Smooth muscle cell (in vitro differentiated cells): ENCODE results near the gene PHLDB3. TPM values are rescaled to one million over a fixed set of nuclear protein-coding genes. Genes with fewer than 3 reads are reported as not detected.
A peak's percentile ranks its signal among the peaks of the same experiment; 100 is the strongest.

Experiments
- DNase-seq: peaks from one replicate; lab custom pipeline; 2025; ENCODE audit not compliant: unreplicated experiment; lab: John Stamatoyannopoulos, UW
- H2AFZ ChIP-seq: fragments of 200-600 bp; sonication (generic); 2 replicates; pipeline ENCODE4 v1.6.0; 2016; ENCODE audit warnings: antibody characterized with exemption, low read depth, mild to moderate bottlenecking
- H3F3A ChIP-seq: fragments of 200-600 bp; sonication (generic); 2 replicates; pipeline ENCODE4 v1.6.0; 2017; ENCODE audit warnings: antibody characterized with exemption, low read depth
- H3K27ac ChIP-seq: fragments of 200-600 bp; sonication (generic); 2 replicates; pipeline ENCODE4 v1.5.1; 2016; ENCODE audit warnings: low read depth, mild to moderate bottlenecking
- H3K27me3 ChIP-seq: fragments of 200-600 bp; sonication (generic); 2 replicates; pipeline ENCODE4 v1.6.1; 2016; ENCODE audit warnings: low read depth, mild to moderate bottlenecking
- H3K36me3 ChIP-seq: fragments of 200-600 bp; sonication (generic); 2 replicates; pipeline ENCODE4 v1.5.1; 2016; ENCODE audit warnings: low read depth
- H3K4me1 ChIP-seq: fragments of 200-600 bp; sonication (generic); 2 replicates; pipeline ENCODE4 v1.5.1; 2016; ENCODE audit warnings: low read depth
- H3K4me2 ChIP-seq: fragments of 200-600 bp; sonication (generic); 2 replicates; pipeline ENCODE4 v1.6.0; 2016; ENCODE audit warnings: mild to moderate bottlenecking
- H3K4me3 ChIP-seq: fragments of 200-600 bp; sonication (generic); 2 replicates; pipeline ENCODE4 v1.5.1; 2016; ENCODE audit warnings: mild to moderate bottlenecking
- H3K79me2 ChIP-seq: fragments of 200-600 bp; sonication (generic); 2 replicates; pipeline ENCODE4 v1.6.0; 2016; ENCODE audit warnings: low read depth, mild to moderate bottlenecking
- H3K9ac ChIP-seq: fragments of 200-600 bp; sonication (generic); 2 replicates; pipeline ENCODE4 v1.6.0; 2016; ENCODE audit warnings: low read depth
- H3K9me3 ChIP-seq: fragments of 200-600 bp; sonication (generic); replicated peaks from 2 replicates; pipeline ENCODE4 v1.5.1; 2016; ENCODE audit warnings: low read depth
- H4K20me1 ChIP-seq: fragments of 200-600 bp; sonication (generic); 2 replicates; pipeline ENCODE4 v1.6.0; 2016; ENCODE audit warnings: low read depth
- WGBS: methylation state at CpG from one replicate; pipeline ENCODE4 v1.1.7; 2016; ENCODE audit warnings: low lambda C conversion rate; 5-methylcytosine and 5-hydroxymethylcytosine counted together
- polyA plus RNA-seq: library from polyadenylated mRNA; unstranded; fragments of >200 nt; fragmentation: Nextera tagmentation; extraction: Ambion mirVana; gene quantifications from 2 replicates; pipeline ENCODE4 v1.2.1, GENCODE V29; 2016
- total RNA-seq: library from RNA; depleted of rRNA; stranded (reverse); fragments of >200 nt; gene quantifications from 2 replicates; pipeline ENCODE4 v1.2.3, GENCODE V29; 2014
- TF ChIP-seq, protein P1 (sequence below): fragments of 200-600 bp; sonication (generic); IDR thresholded peaks from 2 replicates; pipeline ENCODE4 v1.5.1; 2017; ENCODE audit warnings: borderline replicate concordance, mild to moderate bottlenecking, antibody characterized with exemption; ENCODE audit not compliant: insufficient read depth, poor library complexity, severe bottlenecking

Gene PHLDB3
- total and polyA plus RNA-seq, 2 experiments from 2014 or later = 7.2 to 8.6 TPM

DNA sequence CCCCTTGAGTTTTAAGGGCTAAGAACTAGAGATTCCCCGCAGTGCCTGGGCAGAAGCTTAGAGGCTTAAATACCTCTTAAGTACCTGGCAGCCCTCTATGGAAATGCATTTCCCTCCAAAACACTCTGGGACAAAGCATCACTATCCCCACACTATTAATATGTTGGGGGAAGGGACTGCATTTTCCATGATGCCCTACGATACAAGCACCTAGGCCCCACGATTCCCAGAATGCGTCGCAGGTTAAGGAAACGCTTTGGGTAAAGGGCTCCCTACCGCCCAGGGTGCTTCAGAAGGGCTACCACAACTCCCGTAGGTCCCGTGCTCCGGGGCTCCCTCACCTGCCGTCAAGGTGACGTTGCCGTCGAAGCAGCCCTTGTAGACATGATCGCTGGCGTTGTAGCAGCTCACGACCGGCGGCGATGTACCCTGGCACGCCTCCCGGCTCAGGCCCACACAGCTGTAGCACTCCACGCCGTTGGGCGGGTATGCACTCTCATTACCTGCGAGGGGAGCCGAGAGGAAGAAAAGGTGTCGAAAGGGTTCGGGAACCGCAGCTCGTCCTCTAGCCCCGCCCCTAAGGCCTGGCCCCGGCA is 41.7 kb downstream of the PHLDB3 start:
- WGBS = 10% methylated on average over 30 of the region's 33 CpGs
- H3K27ac ChIP-seq = no peak overlapping the region
- no peaks in the 10 kb centered on the region for H4K20me1 ChIP-seq
- no peak for DNase-seq
- no peaks in the 10 kb centered on the region for H3K9me3 ChIP-seq
- H3K27me3 ChIP-seq = no peaks in the 10 kb centered on the region
- H3K4me2 ChIP-seq = peak overlapping the region; percentile 88
- H3K4me1 ChIP-seq = peaks cover 4% of the 10 kb centered on the region
- H3K79me2 ChIP-seq = no peaks in the 10 kb centered on the region
- H3F3A ChIP-seq = no peaks in the 10 kb centered on the region
- H2AFZ ChIP-seq = peak overlapping the region; percentile 93
- peak overlapping the region; percentile 71 for H3K4me3 ChIP-seq
- no peak overlapping the region for H3K9ac ChIP-seq
- H3K36me3 ChIP-seq = no peaks in the 10 kb centered on the region
- TF ChIP-seq, protein P1, sequence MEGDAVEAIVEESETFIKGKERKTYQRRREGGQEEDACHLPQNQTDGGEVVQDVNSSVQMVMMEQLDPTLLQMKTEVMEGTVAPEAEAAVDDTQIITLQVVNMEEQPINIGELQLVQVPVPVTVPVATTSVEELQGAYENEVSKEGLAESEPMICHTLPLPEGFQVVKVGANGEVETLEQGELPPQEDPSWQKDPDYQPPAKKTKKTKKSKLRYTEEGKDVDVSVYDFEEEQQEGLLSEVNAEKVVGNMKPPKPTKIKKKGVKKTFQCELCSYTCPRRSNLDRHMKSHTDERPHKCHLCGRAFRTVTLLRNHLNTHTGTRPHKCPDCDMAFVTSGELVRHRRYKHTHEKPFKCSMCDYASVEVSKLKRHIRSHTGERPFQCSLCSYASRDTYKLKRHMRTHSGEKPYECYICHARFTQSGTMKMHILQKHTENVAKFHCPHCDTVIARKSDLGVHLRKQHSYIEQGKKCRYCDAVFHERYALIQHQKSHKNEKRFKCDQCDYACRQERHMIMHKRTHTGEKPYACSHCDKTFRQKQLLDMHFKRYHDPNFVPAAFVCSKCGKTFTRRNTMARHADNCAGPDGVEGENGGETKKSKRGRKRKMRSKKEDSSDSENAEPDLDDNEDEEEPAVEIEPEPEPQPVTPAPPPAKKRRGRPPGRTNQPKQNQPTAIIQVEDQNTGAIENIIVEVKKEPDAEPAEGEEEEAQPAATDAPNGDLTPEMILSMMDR = no peak

DNA sequence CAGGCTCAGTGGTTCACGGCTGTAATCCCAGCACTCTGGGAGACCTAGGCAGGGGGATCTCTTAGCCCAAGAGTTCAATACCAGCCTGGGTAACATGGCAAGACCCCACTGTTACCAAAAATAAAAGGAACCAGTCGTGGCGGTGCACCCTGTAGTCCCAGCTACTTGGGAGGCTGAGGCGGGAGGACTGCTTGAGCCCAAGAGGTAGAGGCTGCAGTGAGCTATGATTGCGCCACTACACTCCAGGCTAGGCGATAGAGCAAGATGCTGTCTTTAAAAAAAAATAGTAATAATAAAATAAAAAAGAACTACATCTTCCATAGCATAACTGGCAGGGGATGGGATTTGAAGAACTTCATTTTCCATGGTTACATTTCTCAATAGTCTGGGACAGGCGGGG is 42.2 kb downstream of the PHLDB3 start:
- H3K9ac ChIP-seq = no peak overlapping the region
- no peak overlapping the region for H2AFZ ChIP-seq
- peaks cover 4% of the 10 kb centered on the region for H3K4me1 ChIP-seq
- H3K27me3 ChIP-seq = no peaks in the 10 kb centered on the region
- H3K36me3 ChIP-seq = no peaks in the 10 kb centered on the region
- WGBS = 91% methylated on average over 7 of the region's 7 CpGs
- H3K9me3 ChIP-seq = no peaks in the 10 kb centered on the region
- no peaks in the 10 kb centered on the region for H3F3A ChIP-seq
- H3K4me2 ChIP-seq = peak overlapping the region; percentile 88
- no peaks in the 10 kb centered on the region for H3K79me2 ChIP-seq
- no peaks in the 10 kb centered on the region for H4K20me1 ChIP-seq
- H3K27ac ChIP-seq = no peak overlapping the region
- TF ChIP-seq, protein P1 = no peak
- peak overlapping the region; percentile 71 for H3K4me3 ChIP-seq
- no peak for DNase-seq

DNA sequence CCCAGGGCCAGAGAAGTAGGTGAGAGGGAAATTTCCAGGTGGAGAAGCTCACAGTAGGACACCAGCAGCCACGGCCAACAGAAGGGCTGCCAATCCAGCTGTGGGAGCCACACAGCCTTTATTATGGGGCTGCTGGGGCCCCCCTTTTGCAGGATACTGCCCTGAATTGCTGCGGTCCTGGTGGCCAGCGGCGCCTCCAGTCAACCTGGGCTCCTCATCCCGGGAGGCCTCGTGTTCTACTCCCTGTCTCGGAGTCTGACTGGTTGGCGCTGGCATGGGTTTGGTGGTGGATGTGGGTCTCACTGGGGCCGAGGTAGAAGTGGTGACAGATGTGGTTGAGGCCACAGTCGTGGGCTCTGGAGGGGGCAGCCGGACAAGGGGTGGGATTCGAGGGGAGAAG is 43.2 kb downstream of the PHLDB3 start:
- H3K27me3 ChIP-seq = no peaks in the 10 kb centered on the region
- no peaks in the 10 kb centered on the region for H3F3A ChIP-seq
- H3K79me2 ChIP-seq = no peaks in the 10 kb centered on the region
- no peak for DNase-seq
- peaks cover 4% of the 10 kb centered on the region for H3K4me1 ChIP-seq
- no peaks in the 10 kb centered on the region for H3K36me3 ChIP-seq
- TF ChIP-seq, protein P1 = no peak
- H4K20me1 ChIP-seq = no peaks in the 10 kb centered on the region
- 96% methylated on average over 12 of the region's 12 CpGs for WGBS
- no peak overlapping the region for H2AFZ ChIP-seq
- no peak overlapping the region for H3K9ac ChIP-seq
- no peak overlapping the region for H3K27ac ChIP-seq
- H3K9me3 ChIP-seq = no peaks in the 10 kb centered on the region
- H3K4me3 ChIP-seq = no peak overlapping the region
- H3K4me2 ChIP-seq = no peak overlapping the region
